ENCODE results near the gene HLA-A.

DNA sequence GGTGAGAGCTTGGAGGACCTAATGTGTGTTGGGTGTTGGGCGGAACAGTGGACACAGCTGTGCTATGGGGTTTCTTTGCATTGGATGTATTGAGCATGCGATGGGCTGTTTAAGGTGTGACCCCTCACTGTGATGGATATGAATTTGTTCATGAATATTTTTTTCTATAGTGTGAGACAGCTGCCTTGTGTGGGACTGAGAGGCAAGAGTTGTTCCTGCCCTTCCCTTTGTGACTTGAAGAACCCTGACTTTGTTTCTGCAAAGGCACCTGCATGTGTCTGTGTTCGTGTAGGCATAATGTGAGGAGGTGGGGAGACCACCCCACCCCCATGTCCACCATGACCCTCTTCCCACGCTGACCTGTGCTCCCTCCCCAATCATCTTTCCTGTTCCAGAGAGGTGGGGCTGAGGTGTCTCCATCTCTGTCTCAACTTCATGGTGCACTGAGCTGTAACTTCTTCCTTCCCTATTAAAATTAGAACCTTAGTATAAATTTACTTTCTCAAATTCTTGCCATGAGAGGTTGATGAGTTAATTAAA, 3.0 kb downstream of the HLA-A start:
- no peak for TF ChIP-seq TAF1 (IDR thresholded peaks at IDR 0.05; ENCODE audit: control insufficient read depth, extremely low read depth, insufficient read depth, low read length, severe bottlenecking)
- no peak for TF ChIP-seq ZNF24 (IDR thresholded peaks at IDR 0.05)
- no peak for TF ChIP-seq CREM (IDR thresholded peaks at IDR 0.05; ENCODE audit: low read depth)
- TF ChIP-seq, protein P1, sequence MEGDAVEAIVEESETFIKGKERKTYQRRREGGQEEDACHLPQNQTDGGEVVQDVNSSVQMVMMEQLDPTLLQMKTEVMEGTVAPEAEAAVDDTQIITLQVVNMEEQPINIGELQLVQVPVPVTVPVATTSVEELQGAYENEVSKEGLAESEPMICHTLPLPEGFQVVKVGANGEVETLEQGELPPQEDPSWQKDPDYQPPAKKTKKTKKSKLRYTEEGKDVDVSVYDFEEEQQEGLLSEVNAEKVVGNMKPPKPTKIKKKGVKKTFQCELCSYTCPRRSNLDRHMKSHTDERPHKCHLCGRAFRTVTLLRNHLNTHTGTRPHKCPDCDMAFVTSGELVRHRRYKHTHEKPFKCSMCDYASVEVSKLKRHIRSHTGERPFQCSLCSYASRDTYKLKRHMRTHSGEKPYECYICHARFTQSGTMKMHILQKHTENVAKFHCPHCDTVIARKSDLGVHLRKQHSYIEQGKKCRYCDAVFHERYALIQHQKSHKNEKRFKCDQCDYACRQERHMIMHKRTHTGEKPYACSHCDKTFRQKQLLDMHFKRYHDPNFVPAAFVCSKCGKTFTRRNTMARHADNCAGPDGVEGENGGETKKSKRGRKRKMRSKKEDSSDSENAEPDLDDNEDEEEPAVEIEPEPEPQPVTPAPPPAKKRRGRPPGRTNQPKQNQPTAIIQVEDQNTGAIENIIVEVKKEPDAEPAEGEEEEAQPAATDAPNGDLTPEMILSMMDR (IDR thresholded peaks at IDR 0.05 in 2 of 3, conservative IDR thresholded peaks at IDR 0.05 in 1 of 3; ENCODE audit: insufficient read depth in 2 of 3, low read depth in 1 of 3, low read length in 3 of 3), result no peak
- no peak for TF ChIP-seq ZNF551 (CRISPR knock-in tag; IDR thresholded peaks at IDR 0.05)
- no peak for TF ChIP-seq SP1 (CRISPR knock-in tag; IDR thresholded peaks at IDR 0.05)
- TF ChIP-seq CEBPB (tag; IDR thresholded peaks at IDR 0.05), result no peak
- TF ChIP-seq, protein P2, sequence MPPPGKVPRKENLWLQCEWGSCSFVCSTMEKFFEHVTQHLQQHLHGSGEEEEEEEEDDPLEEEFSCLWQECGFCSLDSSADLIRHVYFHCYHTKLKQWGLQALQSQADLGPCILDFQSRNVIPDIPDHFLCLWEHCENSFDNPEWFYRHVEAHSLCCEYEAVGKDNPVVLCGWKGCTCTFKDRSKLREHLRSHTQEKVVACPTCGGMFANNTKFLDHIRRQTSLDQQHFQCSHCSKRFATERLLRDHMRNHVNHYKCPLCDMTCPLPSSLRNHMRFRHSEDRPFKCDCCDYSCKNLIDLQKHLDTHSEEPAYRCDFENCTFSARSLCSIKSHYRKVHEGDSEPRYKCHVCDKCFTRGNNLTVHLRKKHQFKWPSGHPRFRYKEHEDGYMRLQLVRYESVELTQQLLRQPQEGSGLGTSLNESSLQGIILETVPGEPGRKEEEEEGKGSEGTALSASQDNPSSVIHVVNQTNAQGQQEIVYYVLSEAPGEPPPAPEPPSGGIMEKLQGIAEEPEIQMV (tag; conservative IDR thresholded peaks at IDR 0.05; ENCODE audit: low read depth), result no peak
- TF ChIP-seq NR2C2 (CRISPR knock-in tag; IDR thresholded peaks at IDR 0.05), result no peak
- TF ChIP-seq NR2C2 (tag; IDR thresholded peaks at IDR 0.05), result no peak
- TF ChIP-seq JUND (IDR thresholded peaks at IDR 0.05; ENCODE audit: borderline replicate concordance, low read depth, low read length), result no peak
- TF ChIP-seq JUND (tag; IDR thresholded peaks at IDR 0.05; ENCODE audit: borderline replicate concordance, low read depth, low read length), result no peak
- no peak for TF ChIP-seq HDAC3 (IDR thresholded peaks at IDR 0.05; ENCODE audit: borderline replicate concordance, partially characterized antibody)
- TF ChIP-seq, protein P3, sequence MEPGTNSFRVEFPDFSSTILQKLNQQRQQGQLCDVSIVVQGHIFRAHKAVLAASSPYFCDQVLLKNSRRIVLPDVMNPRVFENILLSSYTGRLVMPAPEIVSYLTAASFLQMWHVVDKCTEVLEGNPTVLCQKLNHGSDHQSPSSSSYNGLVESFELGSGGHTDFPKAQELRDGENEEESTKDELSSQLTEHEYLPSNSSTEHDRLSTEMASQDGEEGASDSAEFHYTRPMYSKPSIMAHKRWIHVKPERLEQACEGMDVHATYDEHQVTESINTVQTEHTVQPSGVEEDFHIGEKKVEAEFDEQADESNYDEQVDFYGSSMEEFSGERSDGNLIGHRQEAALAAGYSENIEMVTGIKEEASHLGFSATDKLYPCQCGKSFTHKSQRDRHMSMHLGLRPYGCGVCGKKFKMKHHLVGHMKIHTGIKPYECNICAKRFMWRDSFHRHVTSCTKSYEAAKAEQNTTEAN (CRISPR knock-in tag; IDR thresholded peaks at IDR 0.05), result no peak
- TF ChIP-seq JUNB (CRISPR knock-in tag; conservative IDR thresholded peaks at IDR 0.05), result no peak
